Measurements from ENCODE around the gene KRTAP5-6. TPM values are rescaled to one million over a fixed set of nuclear protein-coding genes. Genes with fewer than 3 reads are reported as not detected.

KRTAP5-6 gene
- total RNA-seq, 1 donor from 2014 or later = not detected

GRCh38 chr11:1672613-1673350, 24.2 kb upstream of the KRTAP5-6 start:
- no peak overlapping the region for H3K27ac Mint-ChIP-seq
- TF ChIP-seq CTCF (IDR thresholded peaks at IDR 0.05; ENCODE audit: unreplicated experiment) = no peak
- DNase-seq (ENCODE audit: low spot score in 2 of 2, unreplicated experiment in 2 of 2) = no peak
- peaks cover 36% of the 10 kb centered on the region for H3K4me1 Mint-ChIP-seq
- H3K9me3 Mint-ChIP-seq = no peaks in the 10 kb centered on the region
- H3K27me3 Mint-ChIP-seq (ENCODE audit: low read depth) = peaks cover 79% of the 10 kb centered on the region
- no peak overlapping the region for H3K4me3 Mint-ChIP-seq
- no peaks in the 10 kb centered on the region for H3K36me3 Mint-ChIP-seq

GRCh38 chr11:1673446-1674172, 23.4 kb upstream of the KRTAP5-6 start:
- H3K4me1 Mint-ChIP-seq = peaks cover 29% of the 10 kb centered on the region
- H3K27ac Mint-ChIP-seq = peak overlapping the region; percentile 51
- no peak overlapping the region for H3K4me3 Mint-ChIP-seq
- H3K27me3 Mint-ChIP-seq (ENCODE audit: low read depth) = peaks cover 78% of the 10 kb centered on the region
- H3K9me3 Mint-ChIP-seq = no peaks in the 10 kb centered on the region
- no peak for TF ChIP-seq CTCF (IDR thresholded peaks at IDR 0.05; ENCODE audit: unreplicated experiment)
- no peaks in the 10 kb centered on the region for H3K36me3 Mint-ChIP-seq
- no peak for DNase-seq (ENCODE audit: low spot score in 2 of 2, unreplicated experiment in 2 of 2)

- Mint-ChIP-seq H3K4me3 (no peak overlapping the region), H3K36me3 (no peaks in the 10 kb centered on the region), H3K27me3 (ENCODE audit: low read depth) (peaks cover 73% of the 10 kb centered on the region), H3K27ac (peak overlapping the region; percentile 85), H3K9me3 (no peaks in the 10 kb centered on the region), H3K4me1 (peaks cover 24% of the 10 kb centered on the region)
- DNase-seq (ENCODE audit: low spot score in 2 of 2, unreplicated experiment in 2 of 2) = no peak
- no peak for TF ChIP-seq CTCF (IDR thresholded peaks at IDR 0.05; ENCODE audit: unreplicated experiment)
Measured at GRCh38 chr11:1674173-1675131, 22.5 kb upstream of the KRTAP5-6 start.

DNA sequence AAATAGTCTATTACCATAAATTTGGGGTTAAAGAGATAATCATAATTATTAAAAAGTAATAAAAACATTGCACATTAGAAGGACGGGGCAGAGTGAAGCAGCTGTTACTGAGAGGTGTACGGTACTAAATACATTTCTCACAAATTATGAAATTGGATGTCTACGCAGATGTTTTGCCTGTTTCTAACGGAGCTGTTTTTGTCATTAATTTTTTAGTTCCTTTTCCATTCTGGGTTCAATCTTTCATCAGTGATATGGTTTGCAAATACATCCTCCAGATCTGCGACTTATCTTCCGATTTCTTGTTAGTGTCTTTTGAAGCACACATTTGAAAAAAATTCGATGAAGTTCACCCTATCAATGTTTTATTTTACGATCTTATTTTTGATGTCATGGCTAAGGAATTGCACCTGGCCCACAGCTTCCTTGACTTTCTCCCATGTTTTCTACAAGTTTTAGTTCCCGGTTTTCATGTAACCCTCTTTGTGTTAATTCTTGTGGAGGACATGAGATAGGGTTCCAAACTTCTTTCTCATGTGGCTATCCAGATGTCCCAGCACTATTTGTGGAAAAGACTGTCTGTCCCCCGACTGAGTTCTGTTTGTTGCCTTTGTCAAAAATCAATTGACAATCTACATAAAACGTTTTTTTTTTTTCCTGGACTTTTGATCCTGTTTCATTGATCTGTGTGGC, 21.3 kb upstream of the KRTAP5-6 start:
- Mint-ChIP-seq H3K36me3 (no peaks in the 10 kb centered on the region), H3K4me3 (no peak overlapping the region), H3K9me3 (no peaks in the 10 kb centered on the region), H3K27ac (peak overlapping the region; percentile 10), H3K27me3 (ENCODE audit: low read depth) (peaks cover 65% of the 10 kb centered on the region), H3K4me1 (peaks cover 22% of the 10 kb centered on the region)
- no peak for DNase-seq (ENCODE audit: low spot score in 2 of 2, unreplicated experiment in 2 of 2)
- TF ChIP-seq CTCF (IDR thresholded peaks at IDR 0.05; ENCODE audit: unreplicated experiment) = no peak

GRCh38 chr11:1676229-1676740, 20.7 kb upstream of the KRTAP5-6 start:
- H3K4me3 Mint-ChIP-seq = no peak overlapping the region

More at GRCh38 chr11:1676229-1676740, 20.7 kb upstream of the KRTAP5-6 start:
- no peak for DNase-seq (ENCODE audit: low spot score in 2 of 2, unreplicated experiment in 2 of 2)
- peak overlapping the region; percentile 10 for H3K27ac Mint-ChIP-seq
- H3K36me3 Mint-ChIP-seq = no peaks in the 10 kb centered on the region
- no peak for TF ChIP-seq CTCF (IDR thresholded peaks at IDR 0.05; ENCODE audit: unreplicated experiment)
- H3K27me3 Mint-ChIP-seq (ENCODE audit: low read depth) = peaks cover 60% of the 10 kb centered on the region
- H3K4me1 Mint-ChIP-seq = peaks cover 22% of the 10 kb centered on the region
- no peaks in the 10 kb centered on the region for H3K9me3 Mint-ChIP-seq

All from mesothelial cell of epicardium (in vitro differentiated cells).